WTC11 (cell line): ENCODE measurements around the gene ZWINT. TPM values are rescaled to one million over a fixed set of nuclear protein-coding genes. Genes with fewer than 3 reads are reported as not detected.

Experiments
- ATAC-seq: fragments of 200-7000 bp; cut with Tn5 transposase; 2 replicates; pipeline ENCODE4 v1.10.0; 2021; ENCODE audit warnings: mild to moderate bottlenecking, moderate library complexity
- CTCF ChIA-PET: fragments of 300-600 bp; sonication (Branson Sonifier 250); formaldehyde crosslinking; loops from one replicate; lab custom pipeline; 2021; ENCODE audit warnings: antibody characterized with exemption; lab: Charles Lee
- POLR2A ChIA-PET: fragments of 350-600 bp; sonication (Branson Sonifier 250); formaldehyde crosslinking; loops from one replicate; lab custom pipeline; 2021; ENCODE audit warnings: antibody characterized with exemption; lab: Charles Lee
- DNase-seq: peaks from one replicate; pipeline ENCODE4 v3.0.0; 2021; ENCODE audit warnings: low spot score
- H3K27ac Mint-ChIP-seq: 2 replicates; pipeline ENCODE4 v1.8.0; 2021; ENCODE audit warnings: mixed read lengths
- H3K27me3 Mint-ChIP-seq: 2 replicates; pipeline ENCODE4 v1.8.0; 2021; ENCODE audit warnings: low read depth, mild to moderate bottlenecking, moderate library complexity, mixed read lengths
- H3K36me3 Mint-ChIP-seq: 2 replicates; pipeline ENCODE4 v1.8.0; 2021; ENCODE audit warnings: mixed read lengths
- H3K4me1 Mint-ChIP-seq: 2 replicates; pipeline ENCODE4 v1.8.0; 2022; ENCODE audit warnings: mixed read lengths
- H3K4me3 Mint-ChIP-seq: 2 replicates; pipeline ENCODE4 v1.8.0; 2021; ENCODE audit warnings: mild to moderate bottlenecking, moderate library complexity, mixed read lengths
- H3K9me3 Mint-ChIP-seq: 2 replicates; pipeline ENCODE4 v1.8.0; 2021; ENCODE audit warnings: mixed read lengths
- AFF4 ChIP-seq: sonication (generic); formaldehyde crosslinking; IDR thresholded peaks from 2 replicates; pipeline ENCODE4 v1.8.1; 2023; ENCODE audit warnings: mild to moderate bottlenecking, missing genetic modification reagents, borderline replicate concordance
- AR ChIP-seq: fragments of 250-450 bp; sonication (Bioruptor Pico); IDR thresholded peaks from 2 replicates; pipeline ENCODE4 v1.9.0; 2021; ENCODE audit warnings: mild to moderate bottlenecking
- ATF2 ChIP-seq: sonication (generic); formaldehyde crosslinking; IDR thresholded peaks from 2 replicates; pipeline ENCODE4 v1.8.1; 2022; ENCODE audit warnings: low read depth, missing genetic modification reagents, borderline replicate concordance
- CDX4 ChIP-seq: fragments of 250-450 bp; sonication (Bioruptor Pico); IDR thresholded peaks from 2 replicates; pipeline ENCODE4 v1.9.0; 2021; ENCODE audit warnings: moderate library complexity, mild to moderate bottlenecking, inconsistent platforms, borderline replicate concordance
- FOXJ3 ChIP-seq: sonication (generic); formaldehyde crosslinking; IDR thresholded peaks from 2 replicates; pipeline ENCODE4 v1.9.0; 2021; ENCODE audit warnings: missing genetic modification reagents, mild to moderate bottlenecking, borderline replicate concordance
- IRF1 ChIP-seq: sonication (generic); formaldehyde crosslinking; IDR thresholded peaks from 2 replicates; pipeline ENCODE4 v1.8.0; 2023; ENCODE audit warnings: missing genetic modification reagents
- MAX ChIP-seq: sonication (generic); formaldehyde crosslinking; IDR thresholded peaks from 2 replicates; pipeline ENCODE4 v1.8.0; 2022; ENCODE audit warnings: mild to moderate bottlenecking, missing genetic modification reagents
- MLX ChIP-seq: sonication (generic); formaldehyde crosslinking; IDR thresholded peaks from 2 replicates; pipeline ENCODE4 v1.8.1; 2023; ENCODE audit warnings: mild to moderate bottlenecking, missing genetic modification reagents, moderate library complexity
- OVOL2 ChIP-seq: fragments of 250-450 bp; sonication (Bioruptor Pico); IDR thresholded peaks from 2 replicates; pipeline ENCODE4 v1.9.0; 2021; ENCODE audit warnings: mild to moderate bottlenecking, borderline replicate concordance
- PRDM15 ChIP-seq: sonication (generic); formaldehyde crosslinking; IDR thresholded peaks from 2 replicates; pipeline ENCODE4 v1.8.0; 2022; ENCODE audit warnings: missing genetic modification reagents
- SMAD3 ChIP-seq: sonication (generic); formaldehyde crosslinking; IDR thresholded peaks from 2 replicates; pipeline ENCODE4 v1.8.0; 2022; ENCODE audit warnings: missing genetic modification reagents, mild to moderate bottlenecking, borderline replicate concordance
- SP1 ChIP-seq: sonication (generic); formaldehyde crosslinking; conservative IDR thresholded peaks from 2 replicates; pipeline ENCODE4 v1.8.1; 2022; ENCODE audit warnings: missing genetic modification reagents
- TCF7 ChIP-seq: sonication (generic); formaldehyde crosslinking; IDR thresholded peaks from 2 replicates; pipeline ENCODE4 v1.8.0; 2022; ENCODE audit warnings: mild to moderate bottlenecking, low read depth, missing genetic modification reagents, moderate library complexity
- TP53 ChIP-seq: sonication (generic); formaldehyde crosslinking; IDR thresholded peaks from 2 replicates; pipeline ENCODE4 v1.8.1; 2023; ENCODE audit warnings: mild to moderate bottlenecking, missing genetic modification reagents
- ZBTB21 ChIP-seq: sonication (generic); formaldehyde crosslinking; IDR thresholded peaks from 2 replicates; pipeline ENCODE4 v1.8.1; 2023; ENCODE audit warnings: mild to moderate bottlenecking, missing genetic modification reagents, borderline replicate concordance
- ZBTB43 ChIP-seq: sonication (generic); formaldehyde crosslinking; IDR thresholded peaks from 2 replicates; pipeline ENCODE4 v1.8.1; 2023; ENCODE audit warnings: mild to moderate bottlenecking, missing genetic modification reagents
- ZNF121 ChIP-seq: sonication (generic); formaldehyde crosslinking; IDR thresholded peaks from 2 replicates; pipeline ENCODE4 v1.8.0; 2023; ENCODE audit warnings: missing genetic modification reagents
- ZNF138 ChIP-seq: sonication (generic); formaldehyde crosslinking; conservative IDR thresholded peaks from 2 replicates; pipeline ENCODE4 v1.8.1; 2022; ENCODE audit warnings: mild to moderate bottlenecking, moderate library complexity, missing genetic modification reagents
- ZNF425 ChIP-seq: fragments of 250-450 bp; sonication (Bioruptor Pico); conservative IDR thresholded peaks from 2 replicates; pipeline ENCODE4 v1.9.0; 2021; ENCODE audit warnings: mild to moderate bottlenecking
- total RNA-seq: library from RNA; stranded (reverse); gene quantifications from 3 replicates; pipeline ENCODE4 v1.2.3, GENCODE V29; 2021

Gene ZWINT
- total RNA-seq, 1 experiment from 2014 or later = 67.8 TPM

GRCh38 chr10:56357018-56357417, 4.0 kb downstream of the ZWINT start:
- POLR2A ChIA-PET = no interaction called here
- Mint-ChIP-seq H3K4me1 (peaks cover 10% of the 10 kb centered on the region; the same call in 1 of the 2 replicates), H3K36me3 (peaks cover 41% of the 10 kb centered on the region), H3K27ac (no peak overlapping the region), H3K9me3 (no peaks in the 10 kb centered on the region), H3K27me3 (no peaks in the 10 kb centered on the region; the same call in 1 of the 2 replicates), H3K4me3 (no peak overlapping the region)
- no peak for DNase-seq
- CTCF ChIA-PET = no interaction called here
- no peak for ATAC-seq
- TF ChIP-seq ZBTB43 (CRISPR knock-in tag) (no peak), SMAD3 (no peak), TCF7 (CRISPR knock-in tag) (no peak), MAX (CRISPR knock-in tag) (no peak), MLX (CRISPR knock-in tag) (no peak), SP1 (CRISPR knock-in tag) (no peak), FOXJ3 (CRISPR knock-in tag) (no peak), IRF1 (no peak), ZNF121 (no peak), ZBTB21 (CRISPR knock-in tag) (no peak), AFF4 (CRISPR knock-in tag) (no peak), TP53 (CRISPR knock-in tag) (no peak), PRDM15 (CRISPR knock-in tag) (no peak), ZNF425 (CRISPR knock-in tag) (no peak), ZNF138 (CRISPR knock-in tag) (no peak), OVOL2 (CRISPR knock-in tag) (no peak), AR (CRISPR knock-in tag) (no peak), CDX4 (CRISPR knock-in tag) (no peak), ATF2 (CRISPR knock-in tag) (no peak)
